Measurements from ENCODE around the gene HOXA6.

HOXA6 gene

DNA sequence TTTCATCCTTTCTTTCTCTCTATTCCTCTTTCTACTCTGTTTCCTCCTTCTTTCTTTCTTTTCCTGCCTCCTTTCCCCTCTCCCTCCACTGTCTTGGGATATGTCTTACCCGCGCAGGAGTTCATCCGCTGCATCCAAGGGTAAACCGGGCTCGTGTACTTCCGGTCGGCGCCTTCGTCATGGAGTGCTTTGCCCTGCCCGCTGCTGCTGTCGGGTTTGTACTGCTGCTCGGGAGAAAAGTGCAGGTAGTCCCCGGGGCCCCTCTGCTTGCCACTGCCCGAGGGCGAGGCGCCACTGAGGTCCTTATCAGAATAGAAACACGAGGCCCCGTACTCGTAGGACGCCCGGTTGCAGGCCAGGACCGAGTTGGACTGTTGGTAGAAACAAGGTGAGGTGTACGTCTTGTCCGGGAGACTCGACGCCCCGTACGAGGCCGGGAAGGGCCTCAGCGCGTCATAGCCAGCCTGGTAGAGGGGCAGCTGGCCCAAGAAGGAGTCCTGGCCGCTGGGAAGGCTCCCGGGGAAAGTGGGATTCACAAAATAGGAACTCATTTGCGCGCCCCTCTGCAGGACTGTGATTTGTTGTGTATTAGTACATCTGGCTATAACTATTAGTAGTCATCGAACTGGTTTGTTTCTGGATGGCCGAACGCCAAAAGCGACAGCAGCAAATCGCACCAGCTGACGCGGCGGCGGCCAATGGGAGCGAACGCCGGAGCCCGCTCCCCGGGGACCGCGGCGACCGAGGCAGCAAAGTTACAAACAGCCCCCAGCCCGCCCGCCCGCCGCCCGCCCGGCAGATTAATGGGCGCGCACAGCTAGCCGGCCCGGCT lies at the start of gene HOXA6:
Gene HOXA6, minus strand, starts transcription at position 576 of the 832 bp plus-strand sequence. Its CDS starts 25 bp downstream, at position 551.
- no peak for ATAC-seq

GRCh38 chr7:27196287-27196767 lies 48.8 kb upstream of the HOXA6 start:
- no peak for ATAC-seq

DNA sequence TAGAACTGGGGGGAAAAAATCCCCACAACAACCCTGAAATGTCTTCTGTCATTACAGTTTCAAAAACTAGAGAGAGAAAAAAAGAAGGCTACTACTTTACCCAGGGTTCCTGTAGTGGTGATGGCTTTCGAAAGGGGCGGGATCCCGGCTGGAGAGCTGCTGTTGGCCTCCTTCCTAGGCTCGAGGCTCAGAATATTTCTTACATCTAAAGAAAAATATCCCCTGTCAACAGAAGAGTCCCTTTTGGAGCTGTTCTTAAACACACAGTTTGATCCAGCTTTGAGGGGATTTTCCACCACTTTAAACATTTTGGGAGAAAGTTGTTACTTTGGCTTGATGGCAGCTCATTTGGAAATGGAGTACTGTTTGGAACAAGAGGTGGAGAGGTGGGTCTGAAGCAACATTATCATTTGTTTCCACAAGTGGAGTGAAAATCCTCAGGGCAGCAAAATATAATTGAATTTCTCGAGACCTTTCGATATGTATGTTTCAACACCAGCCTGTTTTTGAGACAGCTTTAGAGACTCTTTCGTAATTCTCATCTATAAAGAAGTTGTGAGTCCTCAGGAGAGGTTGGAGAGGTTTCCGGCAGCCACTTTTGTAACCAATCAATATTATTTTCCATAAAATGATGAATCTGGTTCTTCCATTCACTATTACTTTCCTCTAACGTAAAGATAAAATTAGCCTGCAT lies 47.3 kb upstream of the HOXA6 start:
- no peak for ATAC-seq

- ATAC-seq, result no peak
Measured at GRCh38 chr7:27194002-27194352, 46.4 kb upstream of the HOXA6 start.

GRCh38 chr7:27193335-27194001 lies 45.9 kb upstream of the HOXA6 start:
- ATAC-seq, result no peak

GRCh38 chr7:27192546-27193334 lies 45.2 kb upstream of the HOXA6 start:
- ATAC-seq, result peak; percentile 36 to 57

DNA sequence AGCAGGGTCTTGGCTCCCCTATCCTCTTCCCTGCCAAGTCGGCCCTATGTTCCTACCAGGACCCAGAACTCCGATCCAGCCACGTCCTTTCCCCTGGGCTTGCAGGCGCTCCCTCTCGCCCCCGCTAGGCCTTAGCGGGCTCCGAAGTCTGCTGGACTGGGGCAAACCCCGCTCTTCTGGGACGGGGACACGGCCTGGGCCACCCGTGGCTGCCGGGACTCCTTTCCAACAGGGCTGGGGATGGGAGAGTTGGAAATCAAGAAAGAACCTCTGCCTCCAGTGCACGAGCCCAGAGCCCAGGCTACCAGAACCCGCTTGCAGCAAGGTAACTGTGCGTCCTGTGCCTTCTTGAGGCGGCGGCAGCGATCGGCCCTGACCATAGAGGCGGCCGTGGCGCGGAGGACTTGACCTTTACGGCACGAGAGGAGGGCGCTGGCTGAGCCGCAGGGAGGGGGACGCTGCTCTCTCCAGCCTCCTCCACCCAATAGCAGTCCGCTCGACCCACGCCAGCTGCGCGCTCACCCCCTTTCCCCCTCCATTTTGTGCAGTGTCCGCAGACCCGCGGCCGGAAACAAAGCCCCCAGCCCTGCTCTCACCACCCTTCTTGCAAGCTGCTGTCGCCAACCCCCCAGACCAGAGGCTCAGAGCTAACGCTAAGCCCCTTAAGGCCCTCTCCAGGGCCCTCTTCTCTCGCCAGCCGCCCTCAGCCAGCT lies 44.4 kb upstream of the HOXA6 start:
- ATAC-seq, result no peak

- ATAC-seq, result no peak
Measured at GRCh38 chr7:27191161-27191731, 43.7 kb upstream of the HOXA6 start.

DNA sequence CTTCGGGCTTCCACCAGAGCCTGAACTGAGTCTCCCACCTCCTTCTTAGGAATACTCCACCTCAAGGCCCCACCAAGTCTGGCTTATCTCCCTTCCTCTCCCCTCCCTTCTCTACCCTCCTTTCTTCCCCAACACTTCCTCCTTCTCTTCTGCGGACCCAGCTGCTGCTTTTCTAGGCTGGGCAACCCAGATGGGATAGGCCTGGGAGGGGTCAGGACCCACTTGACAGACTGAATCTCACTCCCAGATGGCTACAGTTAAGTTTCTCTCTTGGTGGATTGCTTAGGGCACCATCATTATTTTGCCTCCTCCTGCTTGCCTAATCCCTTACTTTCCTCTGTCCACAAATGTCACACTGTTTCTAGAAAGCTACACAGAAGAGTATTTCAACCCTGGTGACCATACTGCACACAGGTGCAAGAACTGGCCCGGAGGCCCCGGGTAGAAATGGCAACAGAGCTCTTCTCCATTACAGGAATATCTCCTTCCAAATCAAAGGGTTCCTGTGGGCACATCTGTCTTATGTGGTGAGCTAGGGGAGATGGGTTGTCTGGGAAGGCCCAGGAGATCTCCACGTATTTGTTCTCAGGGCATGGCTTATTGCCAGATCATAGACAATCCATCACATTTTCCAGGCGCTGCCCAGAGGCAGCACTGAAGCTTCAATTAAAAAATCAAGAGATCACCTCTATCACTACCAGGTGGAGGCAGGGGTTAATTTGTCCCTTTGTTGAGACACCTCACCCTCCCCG lies 42.6 kb upstream of the HOXA6 start:
- ATAC-seq, result no peak

DNA sequence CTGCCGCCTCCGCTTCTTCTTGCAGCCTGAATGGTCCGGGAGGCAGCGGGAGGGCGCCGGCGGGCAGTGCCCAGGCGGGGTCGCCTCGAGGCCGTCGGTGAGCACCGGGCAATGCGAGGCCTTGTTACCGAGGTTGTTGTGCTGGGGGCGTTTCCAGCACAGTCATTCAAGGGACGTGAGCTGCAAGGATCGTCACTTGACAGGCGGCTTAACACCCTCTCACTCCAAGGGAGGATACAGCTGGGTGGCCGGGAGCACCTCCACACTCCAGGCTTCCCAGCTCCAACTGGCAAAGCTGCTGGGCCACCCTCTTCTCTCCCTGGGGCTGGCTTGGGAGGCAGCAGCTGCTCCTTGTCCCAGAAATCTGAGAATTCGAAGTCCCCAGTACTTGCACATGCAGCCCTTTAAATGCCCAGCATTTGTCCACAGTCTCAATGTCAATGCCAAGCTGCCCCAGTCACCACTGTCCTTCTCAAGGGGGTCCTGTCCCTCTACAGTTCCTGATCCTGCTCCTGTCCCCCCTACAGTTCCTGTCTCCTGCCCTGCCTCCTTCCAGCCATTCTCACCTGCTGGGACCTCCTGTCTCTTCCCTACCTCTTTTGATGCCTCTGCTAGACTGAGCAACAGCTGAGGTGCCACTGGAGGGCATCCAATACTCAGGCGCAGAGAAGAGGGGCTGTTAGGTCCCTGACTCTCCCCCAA lies 41.9 kb upstream of the HOXA6 start:
- no peak for ATAC-seq

- no peak for ATAC-seq
Measured at GRCh38 chr7:27188386-27189294, 41.1 kb upstream of the HOXA6 start.

GRCh38 chr7:27187475-27188385 lies 40.2 kb upstream of the HOXA6 start:
- ATAC-seq, result no peak

GRCh38 chr7:27186668-27187474 lies 39.3 kb upstream of the HOXA6 start:
- ATAC-seq, result no peak

- no peak for ATAC-seq
Measured at GRCh38 chr7:27185854-27186667, 38.5 kb upstream of the HOXA6 start.

GRCh38 chr7:27185013-27185853 lies 37.7 kb upstream of the HOXA6 start, which contains the start of gene HOXA11:
TSS of gene HOXA11 (minus strand) at chr7:27185232. CDS start at chr7:27185144, 88 bp downstream.
- ATAC-seq, result no peak

All from activated CD4-positive, CD25-positive, alpha-beta regulatory T cell treated with anti-CD3 and anti-CD28 coated beads, Interleukin-2, amount 50 U/mL, for 24 hours (primary cell).